ENCODE measurements around the gene IL18BP. TPM values are rescaled to one million over a fixed set of nuclear protein-coding genes. Genes with fewer than 3 reads are reported as not detected.

IL18BP gene
- total RNA-seq, 1 donor from 2014 or later, result 7.5 TPM

DNA sequence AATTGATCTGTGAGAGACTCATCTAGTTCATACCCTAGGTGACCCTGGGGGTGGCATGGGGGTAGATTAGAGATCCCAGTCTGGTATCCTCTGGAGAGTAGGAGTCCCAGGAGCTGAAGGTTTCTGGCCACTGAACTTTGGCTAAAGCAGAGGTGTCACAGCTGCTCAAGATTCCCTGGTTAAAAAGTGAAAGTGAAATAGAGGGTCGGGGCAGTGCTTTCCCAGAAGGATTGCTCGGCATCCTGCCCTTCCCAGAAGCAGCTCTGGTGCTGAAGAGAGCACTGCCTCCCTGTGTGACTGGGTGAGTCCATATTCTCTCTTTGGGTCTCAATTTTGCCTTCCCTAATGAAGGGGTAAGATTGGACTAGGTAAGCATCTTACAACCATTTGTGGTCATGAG is 653 bp downstream of the IL18BP start:
- H3K4me3 Mint-ChIP-seq, result no peak overlapping the region
- Histone ChIP-seq H3K4me1 (no peaks in the 10 kb centered on the region), H3F3A (ENCODE audit: low read depth) (peaks cover 17% of the 10 kb centered on the region), H3K36me3 (no peaks in the 10 kb centered on the region), H3K4me3 (no peak overlapping the region), H3K9me3 (ENCODE audit: low read depth) (no peaks in the 10 kb centered on the region), H4K20me1 (ENCODE audit: low read depth) (peaks cover 6% of the 10 kb centered on the region), H3K79me2 (ENCODE audit: low read depth) (no peaks in the 10 kb centered on the region), H3K4me2 (no peak overlapping the region), H3K27ac (no peak overlapping the region), H3K9ac (no peak overlapping the region), H2AFZ (replicated peaks) (no peak overlapping the region), H3K27me3 (no peaks in the 10 kb centered on the region)
- TF ChIP-seq EZH2phosphoT487 (IDR thresholded peaks at IDR 0.05) (no peak), EZH2 (IDR thresholded peaks at IDR 0.05) (no peak)
- TF ChIP-seq, protein P1, sequence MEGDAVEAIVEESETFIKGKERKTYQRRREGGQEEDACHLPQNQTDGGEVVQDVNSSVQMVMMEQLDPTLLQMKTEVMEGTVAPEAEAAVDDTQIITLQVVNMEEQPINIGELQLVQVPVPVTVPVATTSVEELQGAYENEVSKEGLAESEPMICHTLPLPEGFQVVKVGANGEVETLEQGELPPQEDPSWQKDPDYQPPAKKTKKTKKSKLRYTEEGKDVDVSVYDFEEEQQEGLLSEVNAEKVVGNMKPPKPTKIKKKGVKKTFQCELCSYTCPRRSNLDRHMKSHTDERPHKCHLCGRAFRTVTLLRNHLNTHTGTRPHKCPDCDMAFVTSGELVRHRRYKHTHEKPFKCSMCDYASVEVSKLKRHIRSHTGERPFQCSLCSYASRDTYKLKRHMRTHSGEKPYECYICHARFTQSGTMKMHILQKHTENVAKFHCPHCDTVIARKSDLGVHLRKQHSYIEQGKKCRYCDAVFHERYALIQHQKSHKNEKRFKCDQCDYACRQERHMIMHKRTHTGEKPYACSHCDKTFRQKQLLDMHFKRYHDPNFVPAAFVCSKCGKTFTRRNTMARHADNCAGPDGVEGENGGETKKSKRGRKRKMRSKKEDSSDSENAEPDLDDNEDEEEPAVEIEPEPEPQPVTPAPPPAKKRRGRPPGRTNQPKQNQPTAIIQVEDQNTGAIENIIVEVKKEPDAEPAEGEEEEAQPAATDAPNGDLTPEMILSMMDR (IDR thresholded peaks at IDR 0.05), result no peak
- H3K4me1 Mint-ChIP-seq, result peaks cover 2% of the 10 kb centered on the region
- no peaks in the 10 kb centered on the region for H3K9me3 Mint-ChIP-seq
- peaks cover 21% of the 10 kb centered on the region for H3K36me3 Mint-ChIP-seq
- DNase-seq (ENCODE audit: low spot score), result no peak
- no peak overlapping the region for H3K27ac Mint-ChIP-seq
- H3K27me3 Mint-ChIP-seq (ENCODE audit: insufficient read depth, low read depth), result peaks cover 5% of the 10 kb centered on the region

- no peak for DNase-seq (ENCODE audit: low spot score)
- TF ChIP-seq EZH2phosphoT487 (IDR thresholded peaks at IDR 0.05) (no peak), EZH2 (IDR thresholded peaks at IDR 0.05) (no peak)
- TF ChIP-seq, protein P1 (IDR thresholded peaks at IDR 0.05), result no peak
- peaks cover 2% of the 10 kb centered on the region for H3K4me1 Mint-ChIP-seq
- H3K36me3 Mint-ChIP-seq, result peaks cover 19% of the 10 kb centered on the region
- no peaks in the 10 kb centered on the region for H3K9me3 Mint-ChIP-seq
- no peak overlapping the region for H3K27ac Mint-ChIP-seq
- Histone ChIP-seq H4K20me1 (ENCODE audit: low read depth) (peaks cover 6% of the 10 kb centered on the region), H2AFZ (replicated peaks) (no peak overlapping the region), H3K79me2 (ENCODE audit: low read depth) (no peaks in the 10 kb centered on the region), H3K36me3 (no peaks in the 10 kb centered on the region), H3K4me3 (no peak overlapping the region), H3K4me1 (no peaks in the 10 kb centered on the region), H3K9ac (no peak overlapping the region), H3K4me2 (no peak overlapping the region), H3F3A (ENCODE audit: low read depth) (peaks cover 21% of the 10 kb centered on the region), H3K9me3 (ENCODE audit: low read depth) (no peaks in the 10 kb centered on the region), H3K27ac (no peak overlapping the region), H3K27me3 (no peaks in the 10 kb centered on the region)
- peaks cover 5% of the 10 kb centered on the region for H3K27me3 Mint-ChIP-seq (ENCODE audit: insufficient read depth, low read depth)
- no peak overlapping the region for H3K4me3 Mint-ChIP-seq
These were observed 1.1 kb downstream of the IL18BP start for GRCh38 chr11:71999798-72000197.

DNA sequence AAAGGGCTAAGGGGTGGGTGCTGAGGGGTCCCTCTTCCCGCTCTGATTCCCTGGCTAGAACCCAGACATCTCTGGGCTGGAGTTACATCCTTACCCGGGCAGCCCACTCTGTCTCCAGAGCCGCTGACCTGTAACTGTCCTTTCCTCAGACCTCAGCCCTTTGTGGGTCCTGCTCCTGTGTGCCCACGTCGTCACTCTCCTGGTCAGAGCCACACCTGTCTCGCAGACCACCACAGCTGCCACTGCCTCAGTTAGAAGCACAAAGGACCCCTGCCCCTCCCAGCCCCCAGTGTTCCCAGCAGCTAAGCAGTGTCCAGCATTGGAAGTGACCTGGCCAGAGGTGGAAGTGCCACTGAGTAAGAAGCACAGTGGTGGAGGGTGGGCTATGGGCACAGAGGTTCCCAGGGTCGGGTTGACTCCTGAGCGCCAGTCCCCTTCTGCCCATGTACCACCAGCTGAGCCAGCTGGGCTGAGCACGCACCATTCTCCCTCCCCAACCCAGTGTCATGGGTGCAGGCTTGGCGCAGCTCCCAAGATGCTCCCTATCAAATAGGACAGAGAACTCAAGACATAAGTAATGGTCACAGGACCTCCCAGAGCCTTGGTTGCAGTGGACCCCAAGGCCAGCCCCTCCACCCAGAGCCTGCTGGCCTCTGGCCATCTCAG is 1.6 kb downstream of the IL18BP start:
- peaks cover 19% of the 10 kb centered on the region for H3K36me3 Mint-ChIP-seq
- no peaks in the 10 kb centered on the region for H3K9me3 Mint-ChIP-seq
- H4K20me1 ChIP-seq (ENCODE audit: low read depth), result peaks cover 6% of the 10 kb centered on the region
- DNase-seq (ENCODE audit: low spot score), result no peak
- H3K4me3 ChIP-seq, result no peak overlapping the region
- H3K27me3 Mint-ChIP-seq (ENCODE audit: insufficient read depth, low read depth), result peaks cover 5% of the 10 kb centered on the region
- TF ChIP-seq EZH2phosphoT487 (IDR thresholded peaks at IDR 0.05), result no peak
- TF ChIP-seq EZH2 (IDR thresholded peaks at IDR 0.05), result no peak
- TF ChIP-seq, protein P1 (IDR thresholded peaks at IDR 0.05), result no peak
- no peaks in the 10 kb centered on the region for H3K27me3 ChIP-seq
- no peaks in the 10 kb centered on the region for H3K36me3 ChIP-seq
- no peak overlapping the region for H3K27ac Mint-ChIP-seq
- H3K9me3 ChIP-seq (ENCODE audit: low read depth), result no peaks in the 10 kb centered on the region
- no peak overlapping the region for H3K9ac ChIP-seq
- no peaks in the 10 kb centered on the region for H3K4me1 ChIP-seq
- H3K4me3 Mint-ChIP-seq, result no peak overlapping the region
- peaks cover 24% of the 10 kb centered on the region for H3F3A ChIP-seq (ENCODE audit: low read depth)
- peaks cover 2% of the 10 kb centered on the region for H3K4me1 Mint-ChIP-seq
- no peak overlapping the region for H3K27ac ChIP-seq
- H3K79me2 ChIP-seq (ENCODE audit: low read depth), result no peaks in the 10 kb centered on the region
- no peak overlapping the region for H3K4me2 ChIP-seq
- no peak overlapping the region for H2AFZ ChIP-seq (replicated peaks)

Data from neural progenitor cell (in vitro differentiated cells).